Measurements from ENCODE around the gene MEFV.

Gene MEFV, protein sequence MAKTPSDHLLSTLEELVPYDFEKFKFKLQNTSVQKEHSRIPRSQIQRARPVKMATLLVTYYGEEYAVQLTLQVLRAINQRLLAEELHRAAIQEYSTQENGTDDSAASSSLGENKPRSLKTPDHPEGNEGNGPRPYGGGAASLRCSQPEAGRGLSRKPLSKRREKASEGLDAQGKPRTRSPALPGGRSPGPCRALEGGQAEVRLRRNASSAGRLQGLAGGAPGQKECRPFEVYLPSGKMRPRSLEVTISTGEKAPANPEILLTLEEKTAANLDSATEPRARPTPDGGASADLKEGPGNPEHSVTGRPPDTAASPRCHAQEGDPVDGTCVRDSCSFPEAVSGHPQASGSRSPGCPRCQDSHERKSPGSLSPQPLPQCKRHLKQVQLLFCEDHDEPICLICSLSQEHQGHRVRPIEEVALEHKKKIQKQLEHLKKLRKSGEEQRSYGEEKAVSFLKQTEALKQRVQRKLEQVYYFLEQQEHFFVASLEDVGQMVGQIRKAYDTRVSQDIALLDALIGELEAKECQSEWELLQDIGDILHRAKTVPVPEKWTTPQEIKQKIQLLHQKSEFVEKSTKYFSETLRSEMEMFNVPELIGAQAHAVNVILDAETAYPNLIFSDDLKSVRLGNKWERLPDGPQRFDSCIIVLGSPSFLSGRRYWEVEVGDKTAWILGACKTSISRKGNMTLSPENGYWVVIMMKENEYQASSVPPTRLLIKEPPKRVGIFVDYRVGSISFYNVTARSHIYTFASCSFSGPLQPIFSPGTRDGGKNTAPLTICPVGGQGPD

GRCh38 chr16:3256146-3256865 lies at the start of gene MEFV:
MEFV (minus strand) TSS chr16:3256633; CDS start chr16:3256587, 46 bp downstream.
- ChIA-PET CTCF (no interaction called here), POLR2A (interaction anchor here (0.9 to 1.1 kb wide), 2 partner anchors 8 to 26 kb away, joined by 3 to 4 read pairs; partner anchors contain the start of gene ZNF263)
- DNase-seq (ENCODE audit: extremely low spot score), result no peak
- TF ChIP-seq, protein P1, sequence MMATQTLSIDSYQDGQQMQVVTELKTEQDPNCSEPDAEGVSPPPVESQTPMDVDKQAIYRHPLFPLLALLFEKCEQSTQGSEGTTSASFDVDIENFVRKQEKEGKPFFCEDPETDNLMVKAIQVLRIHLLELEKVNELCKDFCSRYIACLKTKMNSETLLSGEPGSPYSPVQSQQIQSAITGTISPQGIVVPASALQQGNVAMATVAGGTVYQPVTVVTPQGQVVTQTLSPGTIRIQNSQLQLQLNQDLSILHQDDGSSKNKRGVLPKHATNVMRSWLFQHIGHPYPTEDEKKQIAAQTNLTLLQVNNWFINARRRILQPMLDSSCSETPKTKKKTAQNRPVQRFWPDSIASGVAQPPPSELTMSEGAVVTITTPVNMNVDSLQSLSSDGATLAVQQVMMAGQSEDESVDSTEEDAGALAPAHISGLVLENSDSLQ (IDR thresholded peaks at IDR 0.05), result no peak
- TF ChIP-seq FOXA1 (IDR thresholded peaks at IDR 0.05) (no peak), NFRKB (IDR thresholded peaks at IDR 0.05) (no peak)

DNA sequence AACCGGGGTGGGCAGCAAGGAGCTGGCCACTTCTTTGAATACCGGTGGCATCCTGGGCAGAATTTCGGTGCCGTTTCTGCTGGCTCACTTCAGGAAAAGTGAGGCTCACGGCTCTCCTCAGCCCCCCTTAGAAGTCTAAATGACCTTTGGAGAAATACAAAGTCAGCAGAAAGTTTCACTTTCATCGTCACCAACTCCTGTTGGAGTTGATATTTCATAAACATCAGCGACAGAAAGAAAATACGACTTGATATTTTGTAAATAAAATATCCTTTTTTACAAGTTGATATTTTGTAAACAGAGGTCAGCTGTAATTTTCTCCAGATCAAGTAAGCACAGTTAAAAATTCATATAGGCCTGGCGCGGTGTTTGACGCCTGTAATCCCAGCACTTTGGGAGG lies 49.6 kb upstream of the MEFV start:
- ChIA-PET CTCF (no interaction called here), POLR2A (interaction anchor here (0.8 kb wide), 1 partner anchor 24 kb away, joined by 3 read pairs; no protein-coding TSS in a partner anchor)
- DNase-seq (ENCODE audit: extremely low spot score), result no peak
- TF ChIP-seq, protein P1 (IDR thresholded peaks at IDR 0.05), result no peak
- TF ChIP-seq L3MBTL2 (conservative IDR thresholded peaks at IDR 0.05) (no peak), FOXA1 (IDR thresholded peaks at IDR 0.05) (no peak), SUZ12 (IDR thresholded peaks at IDR 0.05) (no peak), FOXK2 (IDR thresholded peaks at IDR 0.05) (no peak), LEF1 (IDR thresholded peaks at IDR 0.05; ENCODE audit: borderline replicate concordance) (no peak), CTBP1 (IDR thresholded peaks at IDR 0.05; ENCODE audit: borderline replicate concordance) (no peak), BHLHE40 (IDR thresholded peaks at IDR 0.05; ENCODE audit: borderline replicate concordance) (no peak), HDGF (IDR thresholded peaks at IDR 0.05; ENCODE audit: borderline replicate concordance) (no peak), ELF4 (IDR thresholded peaks at IDR 0.05) (no peak)

GRCh38 chr16:3305109-3306068 lies 49.0 kb upstream of the MEFV start, which contains the start of the genes TIGD7 and ZNF75A:
TIGD7 (minus strand) TSS chr16:3305430; CDS start chr16:3300614, 4,816 bp downstream.
ZNF75A (plus strand) TSS chr16:3305497; CDS start chr16:3308429, 2,932 bp downstream.
- peak; percentile 78 for DNase-seq (ENCODE audit: extremely low spot score)
- ChIA-PET POLR2A (interaction anchor here (1.3 kb wide), 1 partner anchor 22 kb away, joined by 4 read pairs; the partner anchor contains the start of gene ZNF263), CTCF (no interaction called here)
- TF ChIP-seq FOXM1 (IDR thresholded peaks at IDR 0.05; ENCODE audit: borderline replicate concordance) (no peak), LEF1 (IDR thresholded peaks at IDR 0.05; ENCODE audit: borderline replicate concordance) (no peak), ZNF384 (IDR thresholded peaks at IDR 0.05) (no peak), CTBP1 (IDR thresholded peaks at IDR 0.05; ENCODE audit: borderline replicate concordance) (no peak), SUZ12 (IDR thresholded peaks at IDR 0.05) (no peak), ELF4 (IDR thresholded peaks at IDR 0.05) (peak; percentile 45; the same call in 1 of the 2 replicates), L3MBTL2 (conservative IDR thresholded peaks at IDR 0.05) (peak; percentile 98), TARDBP (IDR thresholded peaks at IDR 0.05) (no peak)

GRCh38 chr16:3304370-3304769 lies 47.9 kb upstream of the MEFV start:
- TF ChIP-seq ELF4 (IDR thresholded peaks at IDR 0.05) (no peak), FOXK2 (IDR thresholded peaks at IDR 0.05) (no peak), ARNT (IDR thresholded peaks at IDR 0.05) (no peak), BHLHE40 (IDR thresholded peaks at IDR 0.05; ENCODE audit: borderline replicate concordance) (no peak), L3MBTL2 (conservative IDR thresholded peaks at IDR 0.05) (no peak), HDGF (IDR thresholded peaks at IDR 0.05; ENCODE audit: borderline replicate concordance) (no peak), NFRKB (IDR thresholded peaks at IDR 0.05) (no peak), ZNF384 (IDR thresholded peaks at IDR 0.05) (no peak), CTBP1 (IDR thresholded peaks at IDR 0.05; ENCODE audit: borderline replicate concordance) (no peak), SUZ12 (IDR thresholded peaks at IDR 0.05) (no peak), SP1 (IDR thresholded peaks at IDR 0.05) (no peak), TARDBP (IDR thresholded peaks at IDR 0.05) (no peak), FOXM1 (IDR thresholded peaks at IDR 0.05; ENCODE audit: borderline replicate concordance) (no peak), LEF1 (IDR thresholded peaks at IDR 0.05; ENCODE audit: borderline replicate concordance) (no peak), FOXA1 (IDR thresholded peaks at IDR 0.05) (no peak)
- TF ChIP-seq, protein P1 (IDR thresholded peaks at IDR 0.05), result no peak
- POLR2A ChIA-PET, result interaction anchor here (1.3 kb wide), 2 partner anchors 21 to 22 kb away, joined by 4 to 6 read pairs; partner anchors contain the start of gene ZNF263
- no peak for DNase-seq (ENCODE audit: extremely low spot score)
- CTCF ChIA-PET, result no interaction called here

All from HEK293T (cell line).